NB4 (cell line): ENCODE measurements around the gene MAP10.

Source experiments
- CTCF ChIP-seq: IDR thresholded peaks from one replicate; pipeline ENCODE4 v1.5.1; 2012; ENCODE audit warnings: low read depth, low read length
- MAX ChIP-seq: IDR thresholded peaks from 2 replicates; pipeline ENCODE4 v1.6.1; 2011; ENCODE audit warnings: low read depth, low read length
- POLR2A ChIP-seq: IDR thresholded peaks from 2 replicates; pipeline ENCODE4 v1.6.1; 2011; ENCODE audit warnings: mild to moderate bottlenecking; ENCODE audit not compliant: insufficient read length; ENCODE audit errors: extremely low read depth

- TF ChIP-seq MAX (no peak), CTCF (no peak), POLR2A (no peak)
Measured at GRCh38 chr1:232768793-232769192, 36.4 kb upstream of the MAP10 start.
